Hepatocyte (in vitro differentiated cells): ENCODE data around the gene CYP2U1. TPM values are rescaled to one million over a fixed set of nuclear protein-coding genes. Genes with fewer than 3 reads are reported as not detected.

Source experiments
- DNase-seq: peaks from one replicate; pipeline ENCODE4 v3.0.0-alpha.2; 2016; ENCODE audit warnings: low spot score
- H2AFZ ChIP-seq: fragments of 200-600 bp; sonication (generic); 2 replicates; pipeline ENCODE4 v1.6.0; 2016; ENCODE audit warnings: antibody characterized with exemption, mild to moderate bottlenecking
- H3K27ac ChIP-seq: fragments of 200-600 bp; sonication (generic); 2 replicates; pipeline ENCODE4 v1.5.1; 2016; ENCODE audit warnings: mild to moderate bottlenecking
- H3K27me3 ChIP-seq: fragments of 200-600 bp; sonication (generic); 2 replicates; pipeline ENCODE4 v1.6.1; 2016
- H3K36me3 ChIP-seq: fragments of 200-600 bp; sonication (generic); replicated peaks from 2 replicates; pipeline ENCODE4 v1.5.1; 2016; ENCODE audit warnings: low read depth; ENCODE audit not compliant: insufficient read depth
- H3K4me1 ChIP-seq: fragments of 200-600 bp; sonication (generic); 2 replicates; pipeline ENCODE4 v1.5.1; 2016; ENCODE audit warnings: mild to moderate bottlenecking, moderate library complexity; ENCODE audit not compliant: insufficient read depth
- H3K4me2 ChIP-seq: fragments of 200-600 bp; sonication (generic); 2 replicates; pipeline ENCODE4 v1.6.0; 2016
- H3K4me3 ChIP-seq: fragments of 200-600 bp; sonication (generic); 2 replicates; pipeline ENCODE4 v1.5.1; 2016; ENCODE audit warnings: mild to moderate bottlenecking
- H3K79me2 ChIP-seq: fragments of 200-600 bp; sonication (generic); 2 replicates; pipeline ENCODE4 v1.6.0; 2017; ENCODE audit warnings: mild to moderate bottlenecking
- H3K9me2 ChIP-seq: fragments of 200-600 bp; sonication (generic); replicated peaks from 2 replicates; pipeline ENCODE4 v1.6.0; 2017; ENCODE audit warnings: mild to moderate bottlenecking; ENCODE audit not compliant: insufficient read depth
- H3K9me3 ChIP-seq: fragments of 200-600 bp; sonication (generic); 2 replicates; pipeline ENCODE4 v1.5.1; 2016; ENCODE audit warnings: low read depth, mild to moderate bottlenecking
- H4K20me1 ChIP-seq: fragments of 200-600 bp; sonication (generic); 2 replicates; pipeline ENCODE4 v1.6.0; 2016; ENCODE audit warnings: mild to moderate bottlenecking; ENCODE audit not compliant: insufficient read depth, poor library complexity, severe bottlenecking
- CTCF ChIP-seq: fragments of 200-600 bp; sonication (generic); IDR thresholded peaks from 2 replicates; pipeline ENCODE4 v1.5.1; 2016; ENCODE audit warnings: antibody characterized with exemption, mild to moderate bottlenecking; ENCODE audit not compliant: poor library complexity
- EZH2 ChIP-seq: fragments of 200-600 bp; sonication (generic); IDR thresholded peaks from 2 replicates; pipeline ENCODE4 v1.6.1; 2016; ENCODE audit warnings: antibody characterized with exemption, mild to moderate bottlenecking, borderline replicate concordance
- EZH2phosphoT487 ChIP-seq: fragments of 200-600 bp; sonication (generic); IDR thresholded peaks from one replicate; pipeline ENCODE4 v1.6.1; 2018; ENCODE audit warnings: antibody characterized with exemption, mild to moderate bottlenecking, low read depth, moderate library complexity; ENCODE audit not compliant: unreplicated experiment, severe bottlenecking
- WGBS: methylation state at CpG from one replicate; pipeline ENCODE4 v1.1.6; 2016; ENCODE audit warnings: low lambda C conversion rate; ENCODE audit errors: missing lambda C conversion rate; 5-methylcytosine and 5-hydroxymethylcytosine counted together
- polyA plus RNA-seq: library from polyadenylated mRNA; unstranded; fragments of >200 nt; fragmentation: Nextera tagmentation; extraction: Ambion mirVana; gene quantifications from 2 replicates; pipeline ENCODE4 v1.2.1, GENCODE V29; 2016
- total RNA-seq: library from RNA; depleted of rRNA; stranded (reverse); fragments of >200 nt; gene quantifications from 2 replicates; pipeline ENCODE4 v1.2.3, GENCODE V29; 2014

Gene CYP2U1
- total and polyA plus RNA-seq, 2 experiments from 2014 or later, result 6.7 to 9.7 TPM

GRCh38 chr4:107989537-107990386 is 58.4 kb downstream of the CYP2U1 start, which contains the start of gene HADH:
HADH (plus strand) TSS chr4:107989889; CDS start chr4:107989933, 44 bp downstream.
- peak within 1 kb of the TSS; percentile 92 for H3K27ac ChIP-seq
- TF ChIP-seq EZH2 (no peak), EZH2phosphoT487 (no peak), CTCF (no peak)
- H3K79me2 ChIP-seq, result peaks cover 46% of the 10 kb centered on the region
- peak within 1 kb of the TSS; percentile 90 for H2AFZ ChIP-seq
- no peaks in the 10 kb centered on the region for H3K27me3 ChIP-seq
- H3K36me3 ChIP-seq, result no peaks in the 10 kb centered on the region
- H3K4me2 ChIP-seq, result peak within 1 kb of the TSS; percentile 88
- WGBS, result 1% methylated on average over 69 of the region's 78 CpGs
- peak within 1 kb of the TSS; percentile 90 for H3K4me3 ChIP-seq
- no peaks in the 10 kb centered on the region for H3K9me2 ChIP-seq
- H3K4me1 ChIP-seq, result peaks cover 42% of the 10 kb centered on the region
- H4K20me1 ChIP-seq, result no peaks in the 10 kb centered on the region
- H3K9me3 ChIP-seq, result no peaks in the 10 kb centered on the region
- peak; percentile 97 for DNase-seq

- 66% methylated on average over 3 of the region's 3 CpGs for WGBS
- Histone ChIP-seq H4K20me1 (no peaks in the 10 kb centered on the region), H3K36me3 (no peaks in the 10 kb centered on the region), H2AFZ (no peak overlapping the region), H3K4me1 (peaks cover 43% of the 10 kb centered on the region), H3K9me3 (no peaks in the 10 kb centered on the region), H3K27me3 (no peaks in the 10 kb centered on the region), H3K9me2 (no peaks in the 10 kb centered on the region), H3K4me2 (peak overlapping the region; percentile 88), H3K4me3 (peak overlapping the region; percentile 90), H3K27ac (no peak overlapping the region), H3K79me2 (peaks cover 70% of the 10 kb centered on the region)
- TF ChIP-seq CTCF, result no peak
- TF ChIP-seq EZH2phosphoT487, result no peak
- TF ChIP-seq EZH2, result no peak
- no peak for DNase-seq
These were observed 60.7 kb downstream of the CYP2U1 start for GRCh38 chr4:107991945-107992630.

- Histone ChIP-seq H4K20me1 (no peaks in the 10 kb centered on the region), H3K4me3 (no peak overlapping the region), H2AFZ (no peak overlapping the region), H3K27me3 (no peaks in the 10 kb centered on the region), H3K9me2 (no peaks in the 10 kb centered on the region), H3K27ac (no peak overlapping the region), H3K4me2 (peak overlapping the region; percentile 88), H3K79me2 (peaks cover 86% of the 10 kb centered on the region), H3K36me3 (no peaks in the 10 kb centered on the region), H3K4me1 (peaks cover 39% of the 10 kb centered on the region), H3K9me3 (no peaks in the 10 kb centered on the region)
- TF ChIP-seq CTCF (no peak), EZH2phosphoT487 (no peak), EZH2 (no peak)
- no peak for DNase-seq
- 53% methylated on average over 3 of the region's 3 CpGs for WGBS
These were observed 62.6 kb downstream of the CYP2U1 start for GRCh38 chr4:107993969-107994368.
